Liver (tissue), 2 donors: ENCODE measurements around the gene TLE4.

Experiments used
- RAD21 ChIP-seq, 2 donors: IDR thresholded peaks; 2 replicates each; pipeline ENCODE4 v1.6.1; 2016; ENCODE audit warnings: antibody characterized with exemption in 2 of 2, mild to moderate bottlenecking in 2 of 2
- TF ChIP-seq, protein P1 (sequence below): IDR thresholded peaks from 2 replicates; pipeline ENCODE4 v1.6.1; 2016; ENCODE audit warnings: antibody characterized with exemption
- donor health status: healthy.

DNA sequence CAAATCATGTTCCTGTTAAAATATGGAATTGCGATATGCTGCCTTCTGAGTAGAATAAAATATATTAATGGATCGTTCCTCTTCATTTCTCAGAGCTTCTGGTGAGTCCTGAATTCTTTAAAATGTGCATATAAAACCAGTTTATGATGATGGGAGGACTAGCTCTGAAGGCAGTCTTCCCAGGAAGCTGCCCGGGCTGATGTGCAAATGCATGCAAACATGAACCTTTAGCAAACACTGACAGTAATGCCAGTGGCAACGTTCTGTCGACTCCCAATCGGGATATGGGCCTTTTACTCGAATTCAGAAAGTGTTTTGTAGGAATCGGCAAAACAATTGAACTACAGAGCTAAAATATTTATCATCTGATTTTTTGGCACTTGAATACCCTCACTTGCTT lies 93.6 kb downstream of the TLE4 start:
- TF ChIP-seq RAD21 (IDR thresholded peaks at IDR 0.05), result no peak
- TF ChIP-seq, protein P1, sequence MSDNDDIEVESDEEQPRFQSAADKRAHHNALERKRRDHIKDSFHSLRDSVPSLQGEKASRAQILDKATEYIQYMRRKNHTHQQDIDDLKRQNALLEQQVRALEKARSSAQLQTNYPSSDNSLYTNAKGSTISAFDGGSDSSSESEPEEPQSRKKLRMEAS, result no peak
